Prostate gland (tissue), 2 donors: ENCODE measurements around the gene PARP14.

Experiments
- CTCF ChIP-seq, 4 experiments: fragments of 200-600 bp in 2 of 4; fragments of 450-650 bp in 2 of 4; sonication (generic) in 2 of 4; IDR thresholded peaks; 1 replicate in 3 of 4; 2 replicates in 1 of 4; pipeline ENCODE4 v1.5.1; 2016 to 2019; ENCODE audit warnings: antibody characterized with exemption in 4 of 4, mild to moderate bottlenecking in 2 of 4, moderate library complexity in 2 of 4
- POLR2A ChIP-seq: fragments of 450-650 bp; IDR thresholded peaks from one replicate; pipeline ENCODE4 v1.6.1; 2016; ENCODE audit warnings: antibody characterized with exemption, mild to moderate bottlenecking
- POLR2AphosphoS5 ChIP-seq: sonication (generic); formaldehyde crosslinking; IDR thresholded peaks from one replicate; pipeline ENCODE4 v1.6.1; 2017; ENCODE audit warnings: antibody characterized with exemption

GRCh38 chr3:122700193-122700592, 19.6 kb downstream of the PARP14 start:
- TF ChIP-seq POLR2AphosphoS5 = no peak
- TF ChIP-seq CTCF (IDR thresholded peaks at IDR 0.05) = no peak
- TF ChIP-seq POLR2A = no peak
